Suppressor macrophage (primary cell): ENCODE measurements around the gene BICD1.
A peak's percentile ranks its signal among the peaks of the same experiment; 100 is the strongest.

Experiments used
- DNase-seq, 4 experiments: peaks; one replicate each; pipeline ENCODE4 v3.0.0-alpha.2; 2020 to 2022

Gene BICD1

DNA sequence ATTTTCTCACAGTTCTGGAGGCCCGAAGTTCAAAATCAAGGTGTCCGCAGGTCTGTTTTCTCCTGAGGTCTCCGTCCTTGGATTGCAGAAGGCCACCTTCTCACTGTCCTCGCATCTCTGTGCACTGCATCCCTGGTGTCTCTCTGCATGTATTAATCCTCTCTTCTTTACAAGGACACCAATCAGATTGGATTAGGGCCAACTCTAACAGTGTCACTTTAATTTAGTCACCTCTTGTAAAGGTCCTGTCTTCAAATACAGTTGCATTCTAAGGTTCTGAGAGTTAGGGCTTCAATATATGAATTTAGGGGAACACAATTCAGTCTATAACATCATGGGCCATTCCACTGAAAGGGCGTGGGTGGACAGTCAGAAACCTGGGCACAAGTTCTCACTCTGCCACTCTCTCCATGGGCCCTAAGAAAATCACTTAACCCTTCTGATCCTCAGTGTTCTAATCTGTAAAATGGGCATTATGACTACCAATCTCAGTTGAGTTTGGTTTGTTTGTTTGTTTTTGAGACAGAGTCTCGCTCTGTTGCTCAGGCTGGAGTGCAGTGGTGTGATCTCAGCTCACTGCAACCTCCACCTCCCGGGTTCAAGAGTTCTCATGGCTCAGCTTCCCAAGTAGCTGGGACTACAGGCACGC lies 251.1 kb downstream of the BICD1 start:
- DNase-seq: no peak

DNA sequence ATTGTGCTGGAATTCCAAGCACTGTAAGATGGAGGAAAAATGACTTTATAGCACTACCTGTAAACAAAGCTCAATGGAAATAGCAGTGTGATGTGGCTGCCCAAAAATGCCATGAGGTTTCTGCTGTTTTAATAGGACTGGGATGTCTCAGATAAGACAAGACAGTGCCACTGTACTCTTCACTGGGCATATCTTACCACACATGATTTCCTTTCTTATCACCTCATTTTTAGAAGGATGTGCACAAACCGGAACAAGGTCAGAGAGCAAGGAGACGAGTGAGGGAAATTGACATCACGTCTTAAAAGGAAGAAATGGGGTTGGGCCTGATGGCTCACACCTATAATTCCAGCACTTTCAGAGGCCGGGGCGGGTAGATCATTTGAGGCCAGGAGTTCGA lies 254.3 kb downstream of the BICD1 start:
- DNase-seq: no peak

DNA sequence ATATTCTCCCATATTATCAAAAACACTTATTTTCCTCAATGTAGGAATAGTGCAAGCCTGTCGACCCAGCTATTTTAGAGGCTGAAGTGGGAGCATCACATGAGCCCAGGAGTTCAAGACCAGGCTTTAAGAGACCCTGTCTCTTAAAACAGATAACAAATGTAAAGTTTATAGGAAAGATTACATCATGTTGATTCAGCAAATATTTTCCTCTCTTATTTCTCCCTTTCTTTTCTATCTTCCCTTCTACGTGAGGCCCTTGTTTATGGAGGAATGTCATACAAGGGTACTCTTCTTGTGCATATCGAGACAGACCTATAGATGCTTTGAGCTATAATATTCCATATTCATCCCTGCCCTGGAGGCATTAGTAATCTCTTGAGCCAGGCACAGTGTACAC lies 256.2 kb downstream of the BICD1 start:
- no peak for DNase-seq

DNA sequence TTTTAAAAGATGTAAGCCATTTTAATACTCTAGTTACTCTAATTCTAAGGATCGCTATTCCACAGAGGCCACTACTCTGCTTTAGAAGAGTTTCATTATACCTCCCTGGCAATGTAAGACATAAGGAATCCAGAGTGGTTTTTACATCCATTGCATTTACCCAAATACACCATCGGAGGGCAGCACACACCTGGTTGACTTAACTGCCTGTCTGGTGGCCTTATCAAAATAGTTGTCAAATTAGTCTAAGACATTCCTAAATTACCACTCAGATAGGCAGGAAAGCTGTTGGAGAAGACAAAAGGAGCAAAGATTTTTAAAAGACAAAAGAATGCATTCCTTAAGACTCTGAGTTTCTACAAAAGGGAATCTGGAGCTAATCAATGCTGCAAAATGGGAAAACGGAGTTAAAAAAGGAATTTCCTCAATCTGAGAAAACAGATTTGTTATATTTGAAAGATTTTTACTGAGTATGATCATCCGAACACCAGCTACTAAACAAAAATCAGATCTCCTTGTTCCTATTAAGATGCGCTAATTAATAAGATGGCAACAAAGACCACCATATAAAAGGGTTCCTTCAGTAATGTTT lies 258.9 kb downstream of the BICD1 start:
- DNase-seq: peak; percentile 70 to 80 (median 72)

- DNase-seq: no peak
These were observed 260.1 kb downstream of the BICD1 start for GRCh38 chr12:32366714-32367113.

- no peak for DNase-seq
These were observed 260.7 kb downstream of the BICD1 start for GRCh38 chr12:32367381-32367780.

- no peak for DNase-seq
These were observed 262.6 kb downstream of the BICD1 start for GRCh38 chr12:32369202-32369601.

- DNase-seq: no peak
These were observed 270.9 kb downstream of the BICD1 start for GRCh38 chr12:32377344-32378055.

DNA sequence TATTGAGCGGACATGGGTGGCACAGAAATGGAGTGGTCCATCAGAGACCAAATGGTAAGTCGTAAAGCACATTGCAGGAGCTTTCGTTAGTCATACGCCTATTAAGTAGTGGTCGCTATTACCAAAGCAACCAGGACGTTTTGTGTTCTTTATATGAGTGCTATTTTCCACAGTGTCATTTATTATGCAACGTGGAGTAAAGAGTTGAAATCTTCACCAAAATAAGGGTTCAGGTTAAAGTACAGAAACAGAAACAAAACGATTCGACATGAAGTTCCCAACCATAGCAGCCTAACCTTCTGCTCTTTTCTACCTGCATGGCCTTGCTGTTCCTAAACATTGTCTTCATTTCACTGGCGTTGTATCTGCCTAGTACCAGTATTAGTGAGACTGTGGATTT lies 272.6 kb downstream of the BICD1 start:
- no peak for DNase-seq

- no peak for DNase-seq
These were observed 273.0 kb downstream of the BICD1 start for GRCh38 chr12:32379667-32380066.

- DNase-seq: no peak
These were observed 275.6 kb downstream of the BICD1 start for GRCh38 chr12:32382226-32382625.

DNA sequence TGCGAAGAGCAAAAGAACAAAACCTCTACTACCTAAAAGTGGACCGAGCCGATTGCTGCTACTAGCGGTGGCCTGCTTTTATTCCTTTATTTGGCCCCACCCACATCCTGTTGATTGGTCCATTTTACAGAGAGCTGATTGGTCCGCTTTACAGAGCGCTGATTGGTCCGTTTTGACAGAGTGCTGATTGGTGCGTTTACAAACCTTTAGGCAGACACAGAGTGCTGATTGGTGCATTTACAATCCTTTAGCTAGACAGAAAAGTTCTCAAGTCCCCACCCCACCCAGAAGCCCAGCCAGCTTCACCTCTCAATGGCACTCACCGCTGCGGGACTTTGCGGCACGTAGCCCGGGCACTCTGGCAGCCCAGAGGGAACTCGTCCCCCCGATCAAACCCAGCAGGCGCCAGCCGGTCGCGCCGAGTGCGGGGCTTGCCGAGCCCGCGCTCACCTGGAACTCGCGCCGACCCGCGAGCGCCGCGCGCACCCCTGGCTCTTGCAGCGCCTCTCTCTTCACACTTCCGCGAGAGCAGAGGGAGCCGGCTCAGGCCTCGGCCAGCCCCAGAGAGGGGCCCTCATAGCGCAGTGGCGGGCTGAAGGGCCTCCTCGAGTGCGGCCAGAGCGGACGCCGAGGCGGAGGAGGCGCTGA lies 284.0 kb downstream of the BICD1 start:
- DNase-seq: peak in 2 of 4 experiments; percentile 32 to 53

- DNase-seq: no peak
These were observed 288.4 kb downstream of the BICD1 start for GRCh38 chr12:32395026-32395425.

DNA sequence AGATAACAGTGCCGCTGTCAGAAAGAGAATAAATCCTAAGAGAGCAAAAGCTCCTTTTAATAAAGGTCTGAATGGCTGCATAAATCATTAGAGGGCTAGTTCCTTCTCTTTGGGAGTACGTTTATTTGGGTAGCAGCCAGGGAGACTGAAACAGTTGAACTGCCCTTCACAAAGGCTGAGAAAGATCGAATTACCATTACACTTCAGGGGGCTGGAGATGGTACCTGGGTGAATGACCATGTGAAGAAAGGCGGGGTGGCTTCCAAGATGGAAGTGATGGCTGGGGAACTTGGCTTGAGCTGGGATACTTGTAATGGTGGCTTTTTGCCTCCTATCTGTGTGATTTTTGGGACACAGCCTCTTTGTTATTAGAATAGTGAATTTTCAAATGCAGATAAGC lies 291.0 kb downstream of the BICD1 start:
- DNase-seq: no peak

DNA sequence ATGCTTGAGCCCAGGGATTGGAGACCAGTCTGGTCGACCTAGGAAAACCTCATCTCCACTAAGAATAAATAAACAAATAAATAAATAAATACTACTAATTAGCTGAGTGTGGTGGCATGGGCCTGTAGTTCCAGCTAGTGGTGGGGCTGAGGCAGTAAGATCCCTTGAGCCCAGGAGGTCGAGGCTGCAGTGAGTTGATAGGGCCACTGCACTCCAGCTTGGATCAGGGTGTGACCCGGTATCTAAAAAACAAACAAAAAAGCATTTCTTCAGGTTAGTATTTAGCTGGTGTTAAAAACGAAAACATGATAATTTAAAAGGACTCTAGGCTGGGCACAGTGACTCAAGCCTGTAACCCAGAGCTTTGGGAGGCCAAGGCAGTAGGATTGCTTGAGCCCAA lies 291.5 kb downstream of the BICD1 start:
- DNase-seq: no peak

GRCh38 chr12:32398816-32399369 lies 292.2 kb downstream of the BICD1 start:
- no peak for DNase-seq

GRCh38 chr12:32399370-32400113 lies 292.9 kb downstream of the BICD1 start, which contains the start of gene FGD4:
Gene FGD4 (plus strand): TSS chr12:32399558.
- peak; percentile 84 to 95 (median 90) for DNase-seq

DNA sequence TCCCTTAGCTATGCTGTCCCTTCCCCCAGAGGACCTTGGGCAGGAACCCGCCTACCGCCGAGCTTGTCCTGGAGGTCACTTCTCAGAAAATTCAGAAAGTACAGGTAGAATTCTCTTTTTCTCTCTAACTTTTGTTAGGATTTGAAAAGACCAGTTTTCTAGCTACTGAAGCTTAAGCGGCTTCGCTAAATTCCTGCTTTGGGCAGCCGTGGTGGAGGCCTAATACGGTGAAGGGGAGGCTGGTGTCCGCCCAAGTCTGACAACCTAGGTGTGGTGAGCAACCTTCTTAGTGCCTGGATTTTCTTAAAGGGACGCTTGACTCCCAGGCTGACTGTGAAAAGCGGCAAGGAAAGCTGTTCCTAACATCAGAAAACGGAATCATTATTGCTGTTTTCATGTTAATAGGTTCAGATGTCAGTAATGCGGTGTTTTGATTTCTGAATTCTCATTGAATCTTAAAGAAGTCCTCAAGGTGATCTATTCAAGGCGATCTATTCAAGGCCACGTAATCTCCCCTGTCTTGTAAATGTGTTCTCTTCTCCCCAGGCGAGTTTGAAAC lies 293.5 kb downstream of the BICD1 start:
- peak in 2 of 4 experiments; percentile 26 to 38 for DNase-seq

- DNase-seq: no peak
These were observed 294.2 kb downstream of the BICD1 start for GRCh38 chr12:32400866-32401265.

DNA sequence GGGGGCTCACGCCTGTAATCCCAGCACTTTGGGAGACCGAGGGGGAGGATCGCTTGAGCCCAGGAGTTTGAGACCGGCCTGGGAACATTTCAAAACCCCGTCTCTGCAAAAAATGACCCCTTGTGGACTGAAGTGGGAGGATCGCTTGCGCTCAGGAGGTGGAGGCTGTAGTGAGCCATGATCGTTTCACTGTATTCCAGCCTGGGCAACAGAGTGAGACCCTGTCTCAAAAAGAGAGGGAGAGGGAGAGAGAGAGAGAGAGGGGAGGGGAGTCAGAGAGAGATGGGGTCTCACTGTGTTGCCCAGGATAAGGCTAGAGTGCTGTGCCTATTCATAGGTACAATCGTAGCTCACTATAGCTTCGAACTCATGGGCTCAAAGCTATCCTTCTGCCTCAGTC lies 295.5 kb downstream of the BICD1 start:
- DNase-seq: no peak

- peak in 2 of 4 experiments; percentile 52 to 55 for DNase-seq
These were observed 296.3 kb downstream of the BICD1 start for GRCh38 chr12:32402946-32403345.

DNA sequence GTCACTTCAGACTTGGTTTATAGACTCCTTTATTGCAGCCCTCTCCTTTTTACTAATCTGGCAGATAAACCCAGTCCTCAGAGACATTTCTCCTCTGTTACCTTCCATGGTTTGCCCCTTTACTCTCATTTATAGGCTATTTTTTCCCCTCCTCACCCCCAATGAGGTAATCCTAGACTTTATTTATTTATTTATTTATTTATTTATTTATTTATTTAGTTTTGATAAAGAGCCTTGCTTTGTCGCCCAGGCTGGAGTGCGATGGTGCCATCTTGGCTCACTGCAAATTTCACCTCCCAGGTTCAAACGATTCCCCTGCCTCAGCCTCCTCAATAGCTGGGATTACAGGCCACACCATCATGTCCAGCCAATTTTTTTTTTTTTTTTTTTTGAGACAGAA lies 301.1 kb downstream of the BICD1 start:
- DNase-seq: no peak
